ENCODE results near the gene DNAAF8. TPM values are rescaled to one million over a fixed set of nuclear protein-coding genes. Genes with fewer than 3 reads are reported as not detected.
A peak's percentile ranks its signal among the peaks of the same experiment; 100 is the strongest.

Gene DNAAF8
- total and polyA plus RNA-seq, 10 donors, result 0.17 to 1.2 (median 0.57) TPM; not detected in 3

DNA sequence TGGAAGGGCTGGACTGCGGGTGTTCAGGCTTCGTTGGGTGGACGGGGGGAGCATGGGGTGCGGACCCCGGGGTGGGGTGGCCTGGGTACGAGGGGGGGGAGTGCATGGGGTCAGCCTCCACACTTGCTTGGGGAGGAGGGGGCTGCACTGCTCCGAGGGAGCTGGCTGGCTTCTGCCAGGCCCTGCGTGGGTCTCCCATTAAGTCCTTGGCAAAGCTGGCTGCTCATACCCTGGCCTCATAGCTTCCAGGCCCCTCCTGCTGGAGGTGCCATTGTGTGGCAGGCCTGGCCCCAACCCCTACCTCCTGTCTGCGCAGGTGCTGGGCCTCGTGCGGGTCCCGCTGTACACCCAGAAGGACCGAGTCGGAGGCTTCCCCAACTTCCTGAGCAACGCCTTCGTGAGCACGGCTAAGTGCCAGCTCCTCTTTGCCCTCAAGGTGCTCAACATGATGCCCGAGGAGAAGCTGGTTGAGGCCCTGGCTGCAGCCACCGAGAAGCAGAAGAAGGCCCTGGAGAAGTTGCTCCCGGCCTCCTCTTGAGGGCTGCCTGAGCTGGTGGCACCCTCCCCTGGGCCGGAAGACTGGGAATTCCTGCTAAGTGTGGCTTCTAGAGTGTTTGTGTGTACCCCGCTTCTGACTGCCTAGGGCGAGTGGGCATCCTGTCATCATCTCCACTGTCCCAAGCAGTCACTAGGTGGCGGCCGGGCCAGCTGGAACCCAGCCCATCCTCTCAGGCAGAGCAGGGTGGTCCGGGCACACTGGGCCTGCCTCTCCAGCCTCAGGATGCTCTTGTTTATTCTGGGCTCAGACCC is 39.5 kb upstream of the DNAAF8 start:
- Histone ChIP-seq H3K4me3 (peak overlapping the region in 6 of 8 donors; percentile 97 to 100 (median 99)), H3K27me3 (replicated peaks in 1 of 7) (no peaks in the 10 kb centered on the region), H3K27ac (peak overlapping the region in 5 of 8 donors; percentile 48 to 97 (median 95)), H3K36me3 (peaks cover 0 to 60% (median 47%) of the 10 kb centered on the region in 6 donors), H3K9me3 (no peaks in the 10 kb centered on the region), H3K4me1 (peaks cover 14 to 58% (median 49%) of the 10 kb centered on the region in 6 donors)
- intact Hi-C loops (cut with DNase I; ENCODE audit: low total_unique reads), result no loop called here
- TF ChIP-seq, protein P1, sequence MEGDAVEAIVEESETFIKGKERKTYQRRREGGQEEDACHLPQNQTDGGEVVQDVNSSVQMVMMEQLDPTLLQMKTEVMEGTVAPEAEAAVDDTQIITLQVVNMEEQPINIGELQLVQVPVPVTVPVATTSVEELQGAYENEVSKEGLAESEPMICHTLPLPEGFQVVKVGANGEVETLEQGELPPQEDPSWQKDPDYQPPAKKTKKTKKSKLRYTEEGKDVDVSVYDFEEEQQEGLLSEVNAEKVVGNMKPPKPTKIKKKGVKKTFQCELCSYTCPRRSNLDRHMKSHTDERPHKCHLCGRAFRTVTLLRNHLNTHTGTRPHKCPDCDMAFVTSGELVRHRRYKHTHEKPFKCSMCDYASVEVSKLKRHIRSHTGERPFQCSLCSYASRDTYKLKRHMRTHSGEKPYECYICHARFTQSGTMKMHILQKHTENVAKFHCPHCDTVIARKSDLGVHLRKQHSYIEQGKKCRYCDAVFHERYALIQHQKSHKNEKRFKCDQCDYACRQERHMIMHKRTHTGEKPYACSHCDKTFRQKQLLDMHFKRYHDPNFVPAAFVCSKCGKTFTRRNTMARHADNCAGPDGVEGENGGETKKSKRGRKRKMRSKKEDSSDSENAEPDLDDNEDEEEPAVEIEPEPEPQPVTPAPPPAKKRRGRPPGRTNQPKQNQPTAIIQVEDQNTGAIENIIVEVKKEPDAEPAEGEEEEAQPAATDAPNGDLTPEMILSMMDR (IDR thresholded peaks at IDR 0.05 in 8 of 11, conservative IDR thresholded peaks at IDR 0.05 in 3 of 11), result no peak
- no peak for TF ChIP-seq POLR2A (IDR thresholded peaks at IDR 0.05)
- TF ChIP-seq POLR2AphosphoS5 (IDR thresholded peaks at IDR 0.05), result peak in 2 of 3 donors; percentile 26 to 46
- DNase-seq, result peak; percentile 79
- 54 to 73% (median 55%) methylated on average over 9 to 26 of the region's 26 CpGs for WGBS, 5 donors

DNA sequence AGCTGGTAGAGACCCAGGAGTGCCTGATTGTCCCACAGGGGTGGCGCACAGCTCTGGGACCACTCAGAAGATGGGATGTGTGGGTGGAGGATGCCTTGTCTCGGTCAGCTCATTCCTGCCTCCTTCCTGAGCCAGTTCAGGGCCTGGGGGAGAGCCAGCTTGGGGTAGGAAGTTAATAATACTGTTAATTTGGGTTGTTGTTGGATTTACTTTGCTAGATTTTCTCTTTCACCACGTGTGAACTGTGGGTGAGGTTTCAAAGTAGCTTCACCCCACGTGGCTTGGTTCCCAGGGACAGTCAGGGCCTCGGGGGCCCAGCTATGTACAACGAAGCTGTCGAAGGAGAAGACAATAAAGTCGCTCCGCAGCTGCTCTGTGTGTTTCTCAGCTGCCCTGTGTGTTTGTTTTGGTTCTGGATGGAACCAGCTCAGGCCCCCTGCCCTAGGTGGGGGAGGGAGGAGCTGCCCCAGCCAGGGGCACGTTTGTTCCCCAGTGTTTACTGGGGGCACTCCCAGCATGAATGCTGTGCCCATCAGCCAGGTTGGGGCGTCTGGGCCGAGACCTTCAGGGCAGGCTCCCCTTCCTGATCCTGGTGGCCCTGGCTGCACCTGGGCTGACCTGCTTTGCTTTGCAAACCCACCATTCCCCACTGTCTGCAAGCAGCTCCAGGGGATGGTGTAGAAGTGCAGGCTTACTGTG is 38.7 kb upstream of the DNAAF8 start:
- Histone ChIP-seq H3K36me3 (peaks cover 0 to 60% (median 53%) of the 10 kb centered on the region in 6 donors), H3K27ac (peak overlapping the region in 4 of 8 donors; percentile 48 to 97 (median 94)), H3K9me3 (no peaks in the 10 kb centered on the region), H3K27me3 (replicated peaks in 1 of 7) (no peaks in the 10 kb centered on the region), H3K4me3 (no peak overlapping the region), H3K4me1 (peaks cover 14 to 51% (median 42%) of the 10 kb centered on the region in 6 donors)
- 65 to 79% (median 78%) methylated on average over 11 to 12 of the region's 12 CpGs for WGBS, 5 donors
- DNase-seq, result peak; percentile 74
- TF ChIP-seq POLR2A (IDR thresholded peaks at IDR 0.05) (no peak), POLR2AphosphoS5 (IDR thresholded peaks at IDR 0.05) (no peak)
- TF ChIP-seq, protein P1 (IDR thresholded peaks at IDR 0.05 in 8 of 11, conservative IDR thresholded peaks at IDR 0.05 in 3 of 11), result no peak
- intact Hi-C loops (cut with DNase I; ENCODE audit: low total_unique reads), result no loop called here

DNA sequence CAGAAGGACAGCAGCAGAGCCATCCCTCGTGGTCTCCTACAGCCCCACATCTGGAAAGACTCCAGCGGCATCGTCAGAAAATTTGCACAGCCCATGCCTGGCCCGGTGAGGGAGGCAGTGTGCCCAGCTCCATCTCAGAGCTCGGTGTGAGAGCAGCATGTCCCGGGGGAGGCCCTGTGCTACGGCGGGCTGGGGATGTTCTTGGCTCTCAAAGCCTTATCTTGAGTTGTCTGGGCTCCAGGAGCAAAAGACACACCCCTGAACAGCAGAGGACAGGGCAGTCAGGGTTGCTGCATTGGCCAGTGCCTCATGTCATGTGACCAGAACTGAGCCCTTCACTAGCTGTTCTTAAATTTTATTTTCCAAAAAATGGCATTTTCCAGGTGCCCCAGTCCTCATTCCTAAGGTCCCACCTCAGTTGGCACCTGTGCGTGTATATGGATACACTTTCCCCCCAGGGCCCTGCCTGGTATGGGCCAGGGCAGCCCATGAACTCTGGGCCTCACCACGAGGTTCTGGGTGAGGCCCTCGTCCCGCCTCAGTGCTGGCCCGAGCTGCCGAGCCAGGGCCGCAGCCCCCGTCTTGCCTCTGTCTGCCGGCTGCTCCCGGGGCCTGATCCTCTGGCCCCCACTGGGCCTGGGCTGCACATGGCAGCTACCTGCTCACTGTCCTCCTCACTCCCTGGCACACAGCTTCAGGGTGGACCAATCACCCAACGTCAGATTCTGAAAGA is 38.0 kb upstream of the DNAAF8 start:
- peak overlapping the region in 1 of 8 donors; percentile 97 for H3K27ac ChIP-seq
- no peak overlapping the region for H3K4me3 ChIP-seq
- peaks cover 0 to 67% (median 60%) of the 10 kb centered on the region in 6 donors for H3K36me3 ChIP-seq
- no peaks in the 10 kb centered on the region for H3K27me3 ChIP-seq (replicated peaks in 1 of 7)
- no peaks in the 10 kb centered on the region for H3K9me3 ChIP-seq
- intact Hi-C loops (cut with DNase I; ENCODE audit: low total_unique reads), result no loop called here
- DNase-seq, result no peak
- TF ChIP-seq, protein P1 (IDR thresholded peaks at IDR 0.05 in 8 of 11, conservative IDR thresholded peaks at IDR 0.05 in 3 of 11), result no peak
- TF ChIP-seq POLR2AphosphoS5 (IDR thresholded peaks at IDR 0.05) (no peak), POLR2A (IDR thresholded peaks at IDR 0.05) (no peak)
- H3K4me1 ChIP-seq, result peaks cover 14 to 43% (median 38%) of the 10 kb centered on the region in 6 donors
- 62 to 90% (median 82%) methylated on average over 14 to 19 of the region's 19 CpGs for WGBS, 5 donors

All from spleen (tissue), 11 donors.